ENCODE measurements around the gene B3GALT4. TPM values are rescaled to one million over a fixed set of nuclear protein-coding genes. Genes with fewer than 3 reads are reported as not detected.

B3GALT4 gene
- total and polyA plus RNA-seq, 2 of the 13 experiments (the other 11 are each of a cell fraction or from before 2014, with no cell fraction given), result 0.04 to 0.27 TPM

- 0 out of 2 replicates have a peak, but pooled peaks have one; percentile 67 for TF ChIP-seq MEIS1 (CRISPR knock-in tag; IDR thresholded peaks at IDR 0.05; ENCODE audit: borderline replicate concordance)
- TF ChIP-seq ZNF784 (CRISPR knock-in tag; IDR thresholded peaks at IDR 0.05; ENCODE audit: borderline replicate concordance), result no peak; the same call in 1 of the 2 replicates
- peak; percentile 76; the same call in 1 of the 2 replicates for TF ChIP-seq ZC3H4 (CRISPR knock-in tag; IDR thresholded peaks at IDR 0.05; ENCODE audit: borderline replicate concordance)
- no peak for TF ChIP-seq KLF9 (CRISPR knock-in tag; IDR thresholded peaks at IDR 0.05; ENCODE audit: low read depth)
- no peak for TF ChIP-seq ZNF33A (CRISPR knock-in tag; IDR thresholded peaks at IDR 0.05; ENCODE audit: borderline replicate concordance)
- no peak for TF ChIP-seq DDIT3 (CRISPR knock-in tag; IDR thresholded peaks at IDR 0.05)
- TF ChIP-seq CENPBD1 (CRISPR knock-in tag; IDR thresholded peaks at IDR 0.05; ENCODE audit: borderline replicate concordance, low read depth), result no peak
- TF ChIP-seq SRY (CRISPR knock-in tag; IDR thresholded peaks at IDR 0.05), result peak; percentile 39
- TF ChIP-seq ZNF138 (CRISPR knock-in tag; IDR thresholded peaks at IDR 0.05; ENCODE audit: low read depth), result no peak
- no peak for TF ChIP-seq ZSCAN25 (CRISPR knock-in tag; IDR thresholded peaks at IDR 0.05)
- no peak for TF ChIP-seq CREM (IDR thresholded peaks at IDR 0.05)
- no peak for TF ChIP-seq CREM (CRISPR knock-in tag; IDR thresholded peaks at IDR 0.05)
- TF ChIP-seq KLF11 (CRISPR knock-in tag; IDR thresholded peaks at IDR 0.05), result peak; percentile 27; the same call in 1 of the 2 replicates
- TF ChIP-seq ZNF670 (CRISPR knock-in tag; IDR thresholded peaks at IDR 0.05; ENCODE audit: borderline replicate concordance), result peak; percentile 17; the same call in 1 of the 2 replicates
- peak; percentile 70 for TF ChIP-seq ELF3 (CRISPR knock-in tag; IDR thresholded peaks at IDR 0.05)
- TF ChIP-seq FOXC1 (CRISPR knock-in tag; IDR thresholded peaks at IDR 0.05; ENCODE audit: borderline replicate concordance), result 0 out of 2 replicates have a peak, but pooled peaks have one; percentile 16
- peak in 1 of 2 experiments; percentile 81; a peak in 2 of 4 replicates for TF ChIP-seq POLR2A (IDR thresholded peaks at IDR 0.05; ENCODE audit: insufficient read depth in 1 of 2, low read depth in 2 of 2, low read length in 2 of 2)
- 0 out of 2 replicates have a peak, but pooled peaks have one; percentile 20 for TF ChIP-seq PAXIP1 (CRISPR knock-in tag; conservative IDR thresholded peaks at IDR 0.05)
- no peak for TF ChIP-seq DNMT3B (CRISPR knock-in tag; conservative IDR thresholded peaks at IDR 0.05)
- no peak for TF ChIP-seq ZNF382 (CRISPR knock-in tag; IDR thresholded peaks at IDR 0.05; ENCODE audit: borderline replicate concordance)
- TF ChIP-seq ZFAT (CRISPR knock-in tag; conservative IDR thresholded peaks at IDR 0.05), result no peak
- TF ChIP-seq ZFYVE20 (CRISPR knock-in tag; IDR thresholded peaks at IDR 0.05; ENCODE audit: borderline replicate concordance, low read depth), result peak; percentile 76; the same call in 1 of the 2 replicates
- peak; percentile 50; the same call in 1 of the 2 replicates for TF ChIP-seq POLR2AphosphoS5 (IDR thresholded peaks at IDR 0.05; ENCODE audit: low read depth, low read length)
- no peak for TF ChIP-seq HDAC6 (IDR thresholded peaks at IDR 0.05; ENCODE audit: low read depth, low read length)
- TF ChIP-seq KLF6 (CRISPR knock-in tag; IDR thresholded peaks at IDR 0.05), result 0 out of 2 replicates have a peak, but pooled peaks have one; percentile 39
- TF ChIP-seq FLYWCH1 (CRISPR knock-in tag; IDR thresholded peaks at IDR 0.05), result no peak
These were observed 37.0 kb downstream of the B3GALT4 start, which contains the start of gene TAPBP (continued) for GRCh38 chr6:33313709-33314514.
